GM12878 (cell line): Measurements from ENCODE around the gene ITIH6.

Experiments used
- CTCF ChIP-seq, 3 experiments: IDR thresholded peaks in 2 of 3; conservative IDR thresholded peaks in 1 of 3; 2 replicates each; pipeline ENCODE4 v1.5.1; 2011; ENCODE audit warnings: low read depth in 3 of 3, low read length in 3 of 3, mild to moderate bottlenecking in 3 of 3, control low read depth in 2 of 3, moderate library complexity in 2 of 3, inconsistent platforms in 1 of 3, mixed read lengths in 1 of 3; ENCODE audit not compliant: control insufficient read depth in 2 of 3, insufficient read depth in 1 of 3; ENCODE audit errors: extremely low read depth in 1 of 3
- EP300 ChIP-seq, 2 experiments: fragments of 150-350 bp in 1 of 2; IDR thresholded peaks; 2 replicates each; pipeline ENCODE4 v1.6.1; 2011 to 2012; ENCODE audit warnings: low read depth in 2 of 2, low read length in 2 of 2, borderline replicate concordance in 1 of 2, improper control_type of control experiment in 1 of 2, inconsistent platforms in 1 of 2; ENCODE audit not compliant: control insufficient read depth in 1 of 2
- ESRRA ChIP-seq: IDR thresholded peaks from 2 replicates; pipeline ENCODE4 v1.6.1; 2012; ENCODE audit warnings: mild to moderate bottlenecking, low read length, improper control_type of control experiment
- KAT2A ChIP-seq: conservative IDR thresholded peaks from 2 replicates; pipeline ENCODE4 v1.6.1; 2011; ENCODE audit warnings: low read depth, low read length; ENCODE audit not compliant: control insufficient read depth
- POLR2AphosphoS5 ChIP-seq: IDR thresholded peaks from 2 replicates; pipeline ENCODE4 v1.6.1; 2011; ENCODE audit warnings: mild to moderate bottlenecking, low read length, inconsistent platforms
- POU2F2 ChIP-seq: IDR thresholded peaks from 3 replicates; pipeline ENCODE4 v1.6.1; 2011; ENCODE audit warnings: low read depth, mild to moderate bottlenecking, low read length, borderline replicate concordance
- RAD21 ChIP-seq: IDR thresholded peaks from 2 replicates; pipeline ENCODE4 v1.6.1; 2011; ENCODE audit warnings: mild to moderate bottlenecking, low read depth, low read length, moderate library complexity; ENCODE audit not compliant: insufficient read depth
- SIN3A ChIP-seq: IDR thresholded peaks from 2 replicates; pipeline ENCODE4 v1.6.1; 2012; ENCODE audit warnings: low read depth, low read length, improper control_type of control experiment
- SMAD5 ChIP-seq: IDR thresholded peaks from 2 replicates; pipeline ENCODE4 v1.6.1; 2016; ENCODE audit warnings: antibody characterized with exemption, low read depth
- SMC3 ChIP-seq: IDR thresholded peaks from 2 replicates; pipeline ENCODE4 v1.6.1; 2011; ENCODE audit warnings: low read length, improper control_type of control experiment, borderline replicate concordance
- ZNF274 ChIP-seq: IDR thresholded peaks from one replicate; pipeline ENCODE4 v1.8.0; 2011; ENCODE audit not compliant: insufficient read length, insufficient read depth
- ZSCAN29 ChIP-seq: fragments of 450-650 bp; IDR thresholded peaks from 2 replicates; pipeline ENCODE4 v1.6.1; 2017; ENCODE audit warnings: mild to moderate bottlenecking, moderate library complexity
- TF ChIP-seq, protein P1 (sequence below): IDR thresholded peaks from 2 replicates; pipeline ENCODE4 v1.6.1; 2011; ENCODE audit warnings: mild to moderate bottlenecking, low read depth, low read length, moderate library complexity; ENCODE audit not compliant: insufficient replicate concordance
- TF ChIP-seq, protein P2 (sequence below): IDR thresholded peaks from 2 replicates; pipeline ENCODE4 v1.6.1; 2011; ENCODE audit warnings: borderline replicate concordance, low read depth, mild to moderate bottlenecking, moderate library complexity, mixed read lengths, low read length; ENCODE audit not compliant: insufficient read depth; ENCODE audit errors: extremely low read length

GRCh38 chrX:54843050-54843449 lies 45.0 kb upstream of the ITIH6 start:
- TF ChIP-seq ZNF274 (no peak), RAD21 (no peak), CTCF (IDR thresholded peaks at IDR 0.05 in 2 of 3, conservative IDR thresholded peaks at IDR 0.05 in 1 of 3; ENCODE audit: control insufficient read depth in 2 of 3, extremely low read depth in 1 of 3, insufficient read depth in 1 of 3, low read depth in 3 of 3, low read length in 3 of 3) (no peak), ESRRA (no peak), SMC3 (no peak), KAT2A (no peak), EP300 (IDR thresholded peaks at IDR 0.05; ENCODE audit: borderline replicate concordance in 1 of 2, control insufficient read depth in 1 of 2, low read depth in 2 of 2, low read length in 2 of 2) (no peak), SMAD5 (no peak), ZSCAN29 (no peak), SIN3A (no peak), POLR2AphosphoS5 (no peak), POU2F2 (no peak)
- TF ChIP-seq, protein P1, sequence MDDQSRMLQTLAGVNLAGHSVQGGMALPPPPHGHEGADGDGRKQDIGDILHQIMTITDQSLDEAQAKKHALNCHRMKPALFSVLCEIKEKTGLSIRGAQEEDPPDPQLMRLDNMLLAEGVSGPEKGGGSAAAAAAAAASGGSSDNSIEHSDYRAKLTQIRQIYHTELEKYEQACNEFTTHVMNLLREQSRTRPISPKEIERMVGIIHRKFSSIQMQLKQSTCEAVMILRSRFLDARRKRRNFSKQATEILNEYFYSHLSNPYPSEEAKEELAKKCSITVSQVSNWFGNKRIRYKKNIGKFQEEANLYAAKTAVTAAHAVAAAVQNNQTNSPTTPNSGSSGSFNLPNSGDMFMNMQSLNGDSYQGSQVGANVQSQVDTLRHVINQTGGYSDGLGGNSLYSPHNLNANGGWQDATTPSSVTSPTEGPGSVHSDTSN = no peak
- TF ChIP-seq, protein P2, sequence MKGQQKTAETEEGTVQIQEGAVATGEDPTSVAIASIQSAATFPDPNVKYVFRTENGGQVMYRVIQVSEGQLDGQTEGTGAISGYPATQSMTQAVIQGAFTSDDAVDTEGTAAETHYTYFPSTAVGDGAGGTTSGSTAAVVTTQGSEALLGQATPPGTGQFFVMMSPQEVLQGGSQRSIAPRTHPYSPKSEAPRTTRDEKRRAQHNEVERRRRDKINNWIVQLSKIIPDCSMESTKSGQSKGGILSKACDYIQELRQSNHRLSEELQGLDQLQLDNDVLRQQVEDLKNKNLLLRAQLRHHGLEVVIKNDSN = no peak
